Measurements from ENCODE around the gene SCART1.
"Not testable (repeated sequence)": the region's sequence is repeated elsewhere in the genome, so short reads cannot be mapped to it uniquely, and the experiment has no call there.

SCART1 gene

GRCh38 chr10:133456041-133456951 lies 2.6 kb downstream of the SCART1 start:
- no peak for DNase-seq

GRCh38 chr10:133457100-133457841 lies 3.5 kb downstream of the SCART1 start:
- DNase-seq, result no peak

GRCh38 chr10:133458021-133458709 lies 4.4 kb downstream of the SCART1 start:
- no peak for DNase-seq

- no peak for DNase-seq
Observed at GRCh38 chr10:133458710-133459453, 5.1 kb downstream of the SCART1 start.

GRCh38 chr10:133459454-133460207 lies 5.9 kb downstream of the SCART1 start:
- no peak for DNase-seq

- DNase-seq, result no peak
Observed at GRCh38 chr10:133460208-133460769, 6.5 kb downstream of the SCART1 start.

GRCh38 chr10:133461027-133461426 lies 7.3 kb downstream of the SCART1 start:
- DNase-seq, result no peak

GRCh38 chr10:133461841-133462240 lies 8.1 kb downstream of the SCART1 start:
- no peak for DNase-seq

GRCh38 chr10:133462512-133463305 lies 9.0 kb downstream of the SCART1 start:
- no peak for DNase-seq

- no peak for DNase-seq
Observed at GRCh38 chr10:133464582-133465031, 10.9 kb downstream of the SCART1 start.

- no peak for DNase-seq
Observed at GRCh38 chr10:133465191-133465949, 11.6 kb downstream of the SCART1 start.

- DNase-seq, result no peak
Observed at GRCh38 chr10:133465950-133466474, 12.3 kb downstream of the SCART1 start.

- DNase-seq, result no peak
Observed at GRCh38 chr10:133466683-133467275, 13.0 kb downstream of the SCART1 start.

GRCh38 chr10:133467286-133467911 lies 13.7 kb downstream of the SCART1 start:
- DNase-seq, result no peak

- not testable (repeated sequence) for DNase-seq
Observed at GRCh38 chr10:133469205-133469604, 15.5 kb downstream of the SCART1 start.

- no peak for DNase-seq
Observed at GRCh38 chr10:133471300-133472109, 17.8 kb downstream of the SCART1 start.

- DNase-seq, result no peak
Observed at GRCh38 chr10:133473270-133473669, 19.5 kb downstream of the SCART1 start.

GRCh38 chr10:133474027-133474426 lies 20.3 kb downstream of the SCART1 start:
- DNase-seq, result no peak

Data from activated gamma-delta T cell treated with Interleukin-2 at 50 U/mL for 16 hours (primary cell).